ENCODE results near the gene KIF26B. TPM values are rescaled to one million over a fixed set of nuclear protein-coding genes. Genes with fewer than 3 reads are reported as not detected.

Gene KIF26B
- total and polyA plus RNA-seq, 10 of the 15 experiments (the other 5 are each of a cell fraction or from before 2014, with no cell fraction given): 0.35 to 11.6 (median 2.2) TPM

DNA sequence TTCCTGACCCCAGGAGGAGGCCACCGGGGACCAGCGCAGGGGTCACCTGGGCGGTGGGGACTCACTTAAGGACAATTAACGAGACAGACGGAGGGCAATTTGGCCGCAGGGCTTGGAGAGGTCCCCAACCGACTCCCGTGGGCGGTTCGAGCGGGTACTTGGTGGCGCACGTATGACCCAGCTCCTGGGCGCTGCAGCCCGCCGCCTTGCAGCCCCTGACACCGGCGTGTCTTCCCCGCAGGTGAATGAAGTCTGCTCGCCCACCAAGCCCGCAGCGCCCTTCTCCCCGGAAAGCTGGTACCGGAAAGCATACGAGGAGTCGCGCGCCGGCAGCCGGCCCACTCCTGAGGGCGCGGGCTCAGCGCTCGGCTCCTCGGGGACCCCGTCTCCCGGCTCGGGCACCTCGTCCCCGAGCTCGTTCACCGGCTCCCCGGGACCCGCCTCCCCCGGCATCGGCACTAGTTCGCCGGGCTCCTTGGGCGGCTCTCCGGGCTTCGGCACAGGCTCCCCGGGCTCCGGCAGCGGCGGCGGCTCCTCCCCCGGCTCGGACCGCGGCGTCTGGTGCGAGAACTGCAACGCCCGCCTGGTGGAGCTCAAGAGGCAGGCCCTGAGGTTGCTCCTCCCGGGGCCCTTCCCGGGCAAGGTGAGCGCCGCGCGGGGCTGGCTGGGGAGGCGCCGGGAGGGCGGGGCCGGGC lies 1.4 kb downstream of the KIF26B start (continued):
- TF ChIP-seq KLF5 (IDR thresholded peaks at IDR 0.05; ENCODE audit: partially characterized antibody): no peak
- TF ChIP-seq, protein P1, sequence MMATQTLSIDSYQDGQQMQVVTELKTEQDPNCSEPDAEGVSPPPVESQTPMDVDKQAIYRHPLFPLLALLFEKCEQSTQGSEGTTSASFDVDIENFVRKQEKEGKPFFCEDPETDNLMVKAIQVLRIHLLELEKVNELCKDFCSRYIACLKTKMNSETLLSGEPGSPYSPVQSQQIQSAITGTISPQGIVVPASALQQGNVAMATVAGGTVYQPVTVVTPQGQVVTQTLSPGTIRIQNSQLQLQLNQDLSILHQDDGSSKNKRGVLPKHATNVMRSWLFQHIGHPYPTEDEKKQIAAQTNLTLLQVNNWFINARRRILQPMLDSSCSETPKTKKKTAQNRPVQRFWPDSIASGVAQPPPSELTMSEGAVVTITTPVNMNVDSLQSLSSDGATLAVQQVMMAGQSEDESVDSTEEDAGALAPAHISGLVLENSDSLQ (IDR thresholded peaks at IDR 0.05): no peak
- TF ChIP-seq ZNF217 (IDR thresholded peaks at IDR 0.05): no peak
- TF ChIP-seq CHD2 (IDR thresholded peaks at IDR 0.05; ENCODE audit: borderline replicate concordance, low read depth, low read length): 0 out of 2 replicates have a peak, but pooled peaks have one; percentile 21
- TF ChIP-seq ESRRA (IDR thresholded peaks at IDR 0.05; ENCODE audit: low read length): no peak
- TF ChIP-seq, protein P2, sequence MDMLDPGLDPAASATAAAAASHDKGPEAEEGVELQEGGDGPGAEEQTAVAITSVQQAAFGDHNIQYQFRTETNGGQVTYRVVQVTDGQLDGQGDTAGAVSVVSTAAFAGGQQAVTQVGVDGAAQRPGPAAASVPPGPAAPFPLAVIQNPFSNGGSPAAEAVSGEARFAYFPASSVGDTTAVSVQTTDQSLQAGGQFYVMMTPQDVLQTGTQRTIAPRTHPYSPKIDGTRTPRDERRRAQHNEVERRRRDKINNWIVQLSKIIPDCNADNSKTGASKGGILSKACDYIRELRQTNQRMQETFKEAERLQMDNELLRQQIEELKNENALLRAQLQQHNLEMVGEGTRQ (IDR thresholded peaks at IDR 0.05; ENCODE audit: borderline replicate concordance, low read depth, low read length): no peak
- no peak for TF ChIP-seq POLR2AphosphoS5 (IDR thresholded peaks at IDR 0.05; ENCODE audit: low read length)
- no peak for TF ChIP-seq SIX5 (IDR thresholded peaks at IDR 0.05; ENCODE audit: low read depth, low read length, severe bottlenecking)
- no peak for TF ChIP-seq CBX3 (IDR thresholded peaks at IDR 0.05; ENCODE audit: borderline replicate concordance, low read depth)
- peak; percentile 48; the same call in 1 of the 2 replicates for TF ChIP-seq ZNF24 (IDR thresholded peaks at IDR 0.05)
- no peak for TF ChIP-seq HDAC2 (IDR thresholded peaks at IDR 0.05)
- TF ChIP-seq, protein P3, sequence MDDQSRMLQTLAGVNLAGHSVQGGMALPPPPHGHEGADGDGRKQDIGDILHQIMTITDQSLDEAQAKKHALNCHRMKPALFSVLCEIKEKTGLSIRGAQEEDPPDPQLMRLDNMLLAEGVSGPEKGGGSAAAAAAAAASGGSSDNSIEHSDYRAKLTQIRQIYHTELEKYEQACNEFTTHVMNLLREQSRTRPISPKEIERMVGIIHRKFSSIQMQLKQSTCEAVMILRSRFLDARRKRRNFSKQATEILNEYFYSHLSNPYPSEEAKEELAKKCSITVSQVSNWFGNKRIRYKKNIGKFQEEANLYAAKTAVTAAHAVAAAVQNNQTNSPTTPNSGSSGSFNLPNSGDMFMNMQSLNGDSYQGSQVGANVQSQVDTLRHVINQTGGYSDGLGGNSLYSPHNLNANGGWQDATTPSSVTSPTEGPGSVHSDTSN (IDR thresholded peaks at IDR 0.05; ENCODE audit: insufficient replicate concordance, low read depth, low read length): no peak
- no peak for TF ChIP-seq CHD1 (IDR thresholded peaks at IDR 0.05; ENCODE audit: low read depth, low read length)
- TF ChIP-seq YY1 (IDR thresholded peaks at IDR 0.05; ENCODE audit: low read depth, low read length): peak; percentile 50
- TF ChIP-seq, protein P4, sequence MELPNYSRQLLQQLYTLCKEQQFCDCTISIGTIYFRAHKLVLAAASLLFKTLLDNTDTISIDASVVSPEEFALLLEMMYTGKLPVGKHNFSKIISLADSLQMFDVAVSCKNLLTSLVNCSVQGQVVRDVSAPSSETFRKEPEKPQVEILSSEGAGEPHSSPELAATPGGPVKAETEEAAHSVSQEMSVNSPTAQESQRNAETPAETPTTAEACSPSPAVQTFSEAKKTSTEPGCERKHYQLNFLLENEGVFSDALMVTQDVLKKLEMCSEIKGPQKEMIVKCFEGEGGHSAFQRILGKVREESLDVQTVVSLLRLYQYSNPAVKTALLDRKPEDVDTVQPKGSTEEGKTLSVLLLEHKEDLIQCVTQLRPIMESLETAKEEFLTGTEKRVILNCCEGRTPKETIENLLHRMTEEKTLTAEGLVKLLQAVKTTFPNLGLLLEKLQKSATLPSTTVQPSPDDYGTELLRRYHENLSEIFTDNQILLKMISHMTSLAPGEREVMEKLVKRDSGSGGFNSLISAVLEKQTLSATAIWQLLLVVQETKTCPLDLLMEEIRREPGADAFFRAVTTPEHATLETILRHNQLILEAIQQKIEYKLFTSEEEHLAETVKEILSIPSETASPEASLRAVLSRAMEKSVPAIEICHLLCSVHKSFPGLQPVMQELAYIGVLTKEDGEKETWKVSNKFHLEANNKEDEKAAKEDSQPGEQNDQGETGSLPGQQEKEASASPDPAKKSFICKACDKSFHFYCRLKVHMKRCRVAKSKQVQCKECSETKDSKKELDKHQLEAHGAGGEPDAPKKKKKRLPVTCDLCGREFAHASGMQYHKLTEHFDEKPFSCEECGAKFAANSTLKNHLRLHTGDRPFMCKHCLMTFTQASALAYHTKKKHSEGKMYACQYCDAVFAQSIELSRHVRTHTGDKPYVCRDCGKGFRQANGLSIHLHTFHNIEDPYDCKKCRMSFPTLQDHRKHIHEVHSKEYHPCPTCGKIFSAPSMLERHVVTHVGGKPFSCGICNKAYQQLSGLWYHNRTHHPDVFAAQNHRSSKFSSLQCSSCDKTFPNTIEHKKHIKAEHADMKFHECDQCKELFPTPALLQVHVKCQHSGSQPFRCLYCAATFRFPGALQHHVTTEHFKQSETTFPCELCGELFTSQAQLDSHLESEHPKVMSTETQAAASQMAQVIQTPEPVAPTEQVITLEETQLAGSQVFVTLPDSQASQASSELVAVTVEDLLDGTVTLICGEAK (IDR thresholded peaks at IDR 0.05; ENCODE audit: borderline replicate concordance): no peak
- TF ChIP-seq KDM1A (IDR thresholded peaks at IDR 0.05; ENCODE audit: borderline replicate concordance): no peak
- TF ChIP-seq, protein P5, sequence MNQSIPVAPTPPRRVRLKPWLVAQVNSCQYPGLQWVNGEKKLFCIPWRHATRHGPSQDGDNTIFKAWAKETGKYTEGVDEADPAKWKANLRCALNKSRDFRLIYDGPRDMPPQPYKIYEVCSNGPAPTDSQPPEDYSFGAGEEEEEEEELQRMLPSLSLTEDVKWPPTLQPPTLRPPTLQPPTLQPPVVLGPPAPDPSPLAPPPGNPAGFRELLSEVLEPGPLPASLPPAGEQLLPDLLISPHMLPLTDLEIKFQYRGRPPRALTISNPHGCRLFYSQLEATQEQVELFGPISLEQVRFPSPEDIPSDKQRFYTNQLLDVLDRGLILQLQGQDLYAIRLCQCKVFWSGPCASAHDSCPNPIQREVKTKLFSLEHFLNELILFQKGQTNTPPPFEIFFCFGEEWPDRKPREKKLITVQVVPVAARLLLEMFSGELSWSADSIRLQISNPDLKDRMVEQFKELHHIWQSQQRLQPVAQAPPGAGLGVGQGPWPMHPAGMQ (IDR thresholded peaks at IDR 0.05; ENCODE audit: borderline replicate concordance): no peak
- peak; percentile 59 for TF ChIP-seq IKZF1 (conservative IDR thresholded peaks at IDR 0.05)
- TF ChIP-seq KAT2A (conservative IDR thresholded peaks at IDR 0.05; ENCODE audit: control insufficient read depth, low read depth, low read length): no peak
- TF ChIP-seq LARP7 (IDR thresholded peaks at IDR 0.05): no peak
- no peak for TF ChIP-seq SRF (IDR thresholded peaks at IDR 0.05; ENCODE audit: low read depth in 2 of 2, low read length in 2 of 2)
